Measurements from ENCODE around the gene RBM27.

DNA sequence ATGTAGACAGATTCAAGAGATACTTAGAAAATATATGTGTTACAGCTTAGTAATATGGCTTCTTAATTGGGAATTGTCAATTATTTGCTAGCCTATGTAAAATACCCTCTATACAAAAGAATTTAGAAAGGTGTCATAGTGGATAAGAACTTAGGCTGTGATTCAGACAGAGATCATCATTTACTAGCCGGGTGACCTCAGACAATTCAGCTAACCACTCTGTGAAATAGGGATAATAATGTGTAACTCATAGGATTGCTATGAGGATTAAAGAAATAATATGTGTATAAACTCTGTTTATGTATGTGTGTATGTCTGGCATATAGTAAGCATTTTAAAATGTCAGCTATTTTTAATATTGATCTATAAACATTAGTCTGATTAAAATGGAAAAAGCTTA lies 15.0 kb upstream of the RBM27 start:
- TF ChIP-seq POLR2AphosphoS5 (IDR thresholded peaks at IDR 0.05; ENCODE audit: low read length) (no peak), RBBP5 (conservative IDR thresholded peaks at IDR 0.05) (no peak), POLR2AphosphoS2 (IDR thresholded peaks at IDR 0.05; ENCODE audit: low read depth, low read length) (no peak), SP1 (IDR thresholded peaks at IDR 0.05; ENCODE audit: low read depth, low read length) (no peak), POLR2A (IDR thresholded peaks at IDR 0.05; ENCODE audit: low read depth, low read length) (no peak), SIX5 (IDR thresholded peaks at IDR 0.05; ENCODE audit: low read depth, low read length, severe bottlenecking) (no peak), EP300 (IDR thresholded peaks at IDR 0.05; ENCODE audit: borderline replicate concordance in 1 of 2, control insufficient read depth in 1 of 2, low read depth in 2 of 2, low read length in 2 of 2) (no peak), FOXM1 (IDR thresholded peaks at IDR 0.05; ENCODE audit: low read depth, low read length) (no peak), NFXL1 (IDR thresholded peaks at IDR 0.05; ENCODE audit: borderline replicate concordance) (no peak)
